ENCODE results near the gene POC1A.

DNA sequence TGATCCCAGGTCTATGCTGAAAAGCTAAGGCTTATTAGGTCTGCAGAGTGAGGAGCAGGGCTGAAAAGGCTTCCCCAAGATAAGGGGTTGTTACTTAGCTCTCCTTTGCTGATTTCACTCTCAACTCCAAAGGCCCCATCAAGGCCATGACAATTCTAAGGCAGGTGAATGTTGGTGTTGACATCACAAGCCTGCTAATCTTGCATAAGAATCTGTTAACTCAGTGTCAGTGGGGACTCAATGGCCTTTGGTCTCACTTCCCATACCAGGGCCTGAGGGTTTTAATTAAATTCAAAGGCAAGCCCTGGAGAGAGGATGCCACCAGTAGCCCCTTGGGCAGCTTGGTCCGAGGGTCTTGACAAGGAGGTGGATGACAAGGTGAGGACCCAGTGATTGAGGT lies 34.3 kb upstream of the POC1A start:
- TF ChIP-seq, protein P1, sequence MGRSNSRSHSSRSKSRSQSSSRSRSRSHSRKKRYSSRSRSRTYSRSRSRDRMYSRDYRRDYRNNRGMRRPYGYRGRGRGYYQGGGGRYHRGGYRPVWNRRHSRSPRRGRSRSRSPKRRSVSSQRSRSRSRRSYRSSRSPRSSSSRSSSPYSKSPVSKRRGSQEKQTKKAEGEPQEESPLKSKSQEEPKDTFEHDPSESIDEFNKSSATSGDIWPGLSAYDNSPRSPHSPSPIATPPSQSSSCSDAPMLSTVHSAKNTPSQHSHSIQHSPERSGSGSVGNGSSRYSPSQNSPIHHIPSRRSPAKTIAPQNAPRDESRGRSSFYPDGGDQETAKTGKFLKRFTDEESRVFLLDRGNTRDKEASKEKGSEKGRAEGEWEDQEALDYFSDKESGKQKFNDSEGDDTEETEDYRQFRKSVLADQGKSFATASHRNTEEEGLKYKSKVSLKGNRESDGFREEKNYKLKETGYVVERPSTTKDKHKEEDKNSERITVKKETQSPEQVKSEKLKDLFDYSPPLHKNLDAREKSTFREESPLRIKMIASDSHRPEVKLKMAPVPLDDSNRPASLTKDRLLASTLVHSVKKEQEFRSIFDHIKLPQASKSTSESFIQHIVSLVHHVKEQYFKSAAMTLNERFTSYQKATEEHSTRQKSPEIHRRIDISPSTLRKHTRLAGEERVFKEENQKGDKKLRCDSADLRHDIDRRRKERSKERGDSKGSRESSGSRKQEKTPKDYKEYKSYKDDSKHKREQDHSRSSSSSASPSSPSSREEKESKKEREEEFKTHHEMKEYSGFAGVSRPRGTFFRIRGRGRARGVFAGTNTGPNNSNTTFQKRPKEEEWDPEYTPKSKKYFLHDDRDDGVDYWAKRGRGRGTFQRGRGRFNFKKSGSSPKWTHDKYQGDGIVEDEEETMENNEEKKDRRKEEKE (IDR thresholded peaks at IDR 0.05; ENCODE audit: borderline replicate concordance in 1 of 2, control insufficient read depth in 1 of 2, low read depth in 2 of 2, low read length in 1 of 2), result no peak
- TF ChIP-seq EHMT2 (IDR thresholded peaks at IDR 0.05), result no peak
- TF ChIP-seq POLR2AphosphoS5 (IDR thresholded peaks at IDR 0.05; ENCODE audit: control insufficient read depth, insufficient read depth, low read depth, low read length), result no peak
- no peak for TF ChIP-seq ESRRB (CRISPR knock-in tag; IDR thresholded peaks at IDR 0.05; ENCODE audit: borderline replicate concordance)
- no peak for TF ChIP-seq LEF1 (IDR thresholded peaks at IDR 0.05)

All from K562 (cell line).